Measurements from ENCODE around the gene P4HB.

GRCh38 chr17:81906476-81907218 is 46.3 kb upstream of the P4HB start:
- TF ChIP-seq, protein P1, sequence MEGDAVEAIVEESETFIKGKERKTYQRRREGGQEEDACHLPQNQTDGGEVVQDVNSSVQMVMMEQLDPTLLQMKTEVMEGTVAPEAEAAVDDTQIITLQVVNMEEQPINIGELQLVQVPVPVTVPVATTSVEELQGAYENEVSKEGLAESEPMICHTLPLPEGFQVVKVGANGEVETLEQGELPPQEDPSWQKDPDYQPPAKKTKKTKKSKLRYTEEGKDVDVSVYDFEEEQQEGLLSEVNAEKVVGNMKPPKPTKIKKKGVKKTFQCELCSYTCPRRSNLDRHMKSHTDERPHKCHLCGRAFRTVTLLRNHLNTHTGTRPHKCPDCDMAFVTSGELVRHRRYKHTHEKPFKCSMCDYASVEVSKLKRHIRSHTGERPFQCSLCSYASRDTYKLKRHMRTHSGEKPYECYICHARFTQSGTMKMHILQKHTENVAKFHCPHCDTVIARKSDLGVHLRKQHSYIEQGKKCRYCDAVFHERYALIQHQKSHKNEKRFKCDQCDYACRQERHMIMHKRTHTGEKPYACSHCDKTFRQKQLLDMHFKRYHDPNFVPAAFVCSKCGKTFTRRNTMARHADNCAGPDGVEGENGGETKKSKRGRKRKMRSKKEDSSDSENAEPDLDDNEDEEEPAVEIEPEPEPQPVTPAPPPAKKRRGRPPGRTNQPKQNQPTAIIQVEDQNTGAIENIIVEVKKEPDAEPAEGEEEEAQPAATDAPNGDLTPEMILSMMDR (conservative IDR thresholded peaks at IDR 0.05): no peak
- no peak for TF ChIP-seq ZFX (IDR thresholded peaks at IDR 0.05)
